ENCODE measurements around the gene C10orf53.

- no peak for TF ChIP-seq CTCF (IDR thresholded peaks at IDR 0.05)
- no peak for TF ChIP-seq TCF7L2 (IDR thresholded peaks at IDR 0.05; ENCODE audit: low read depth, low read length)
- no peak for TF ChIP-seq POLR2AphosphoS5 (IDR thresholded peaks at IDR 0.05; ENCODE audit: low read depth, low read length)
- TF ChIP-seq, protein P1, sequence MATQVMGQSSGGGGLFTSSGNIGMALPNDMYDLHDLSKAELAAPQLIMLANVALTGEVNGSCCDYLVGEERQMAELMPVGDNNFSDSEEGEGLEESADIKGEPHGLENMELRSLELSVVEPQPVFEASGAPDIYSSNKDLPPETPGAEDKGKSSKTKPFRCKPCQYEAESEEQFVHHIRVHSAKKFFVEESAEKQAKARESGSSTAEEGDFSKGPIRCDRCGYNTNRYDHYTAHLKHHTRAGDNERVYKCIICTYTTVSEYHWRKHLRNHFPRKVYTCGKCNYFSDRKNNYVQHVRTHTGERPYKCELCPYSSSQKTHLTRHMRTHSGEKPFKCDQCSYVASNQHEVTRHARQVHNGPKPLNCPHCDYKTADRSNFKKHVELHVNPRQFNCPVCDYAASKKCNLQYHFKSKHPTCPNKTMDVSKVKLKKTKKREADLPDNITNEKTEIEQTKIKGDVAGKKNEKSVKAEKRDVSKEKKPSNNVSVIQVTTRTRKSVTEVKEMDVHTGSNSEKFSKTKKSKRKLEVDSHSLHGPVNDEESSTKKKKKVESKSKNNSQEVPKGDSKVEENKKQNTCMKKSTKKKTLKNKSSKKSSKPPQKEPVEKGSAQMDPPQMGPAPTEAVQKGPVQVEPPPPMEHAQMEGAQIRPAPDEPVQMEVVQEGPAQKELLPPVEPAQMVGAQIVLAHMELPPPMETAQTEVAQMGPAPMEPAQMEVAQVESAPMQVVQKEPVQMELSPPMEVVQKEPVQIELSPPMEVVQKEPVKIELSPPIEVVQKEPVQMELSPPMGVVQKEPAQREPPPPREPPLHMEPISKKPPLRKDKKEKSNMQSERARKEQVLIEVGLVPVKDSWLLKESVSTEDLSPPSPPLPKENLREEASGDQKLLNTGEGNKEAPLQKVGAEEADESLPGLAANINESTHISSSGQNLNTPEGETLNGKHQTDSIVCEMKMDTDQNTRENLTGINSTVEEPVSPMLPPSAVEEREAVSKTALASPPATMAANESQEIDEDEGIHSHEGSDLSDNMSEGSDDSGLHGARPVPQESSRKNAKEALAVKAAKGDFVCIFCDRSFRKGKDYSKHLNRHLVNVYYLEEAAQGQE (IDR thresholded peaks at IDR 0.05; ENCODE audit: insufficient read depth in 1 of 2, low read depth in 2 of 2, low read length in 1 of 2) = no peak
Observed at GRCh38 chr10:49643241-49644034, 36.0 kb upstream of the C10orf53 start.

Data from Panc1 (cell line).